ENCODE data around the gene LUZP2. TPM values are rescaled to one million over a fixed set of nuclear protein-coding genes. Genes with fewer than 3 reads are reported as not detected.

The LUZP2 gene
- total RNA-seq, 2 experiments from 2014 or later = not detected

DNA sequence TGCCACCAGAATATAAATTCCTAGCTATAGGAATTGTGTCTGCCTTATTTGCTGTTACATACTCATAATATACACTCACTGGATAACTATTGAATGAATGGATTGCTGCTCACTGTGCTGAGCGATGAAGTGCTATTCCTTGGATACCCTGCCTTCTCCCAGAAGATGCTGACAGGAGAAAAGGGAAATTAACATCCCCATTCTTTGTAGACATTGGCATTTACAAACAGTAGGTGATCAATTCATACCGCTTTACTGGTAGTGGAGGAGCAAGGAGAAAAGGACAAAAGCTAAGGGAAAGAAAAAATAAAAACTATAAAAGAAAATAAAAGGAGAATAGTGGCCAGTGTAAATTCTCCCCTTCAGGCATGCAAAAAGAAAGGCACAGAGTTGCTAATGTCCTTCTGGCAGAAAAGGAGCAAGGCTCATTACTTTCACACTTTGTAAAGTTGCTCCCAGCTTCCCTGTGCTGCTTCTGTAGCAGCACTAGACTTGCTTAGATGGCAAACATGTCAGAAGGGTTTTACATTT, 183.0 kb downstream of the LUZP2 start:
- H3K79me2 ChIP-seq (ENCODE audit: insufficient read depth, low read depth, low read length) = no peaks in the 10 kb centered on the region
- H3K9me3 ChIP-seq (ENCODE audit: low read length) = no peaks in the 10 kb centered on the region
- CTCF ChIA-PET (ENCODE audit: unreplicated experiment) = no interaction called here
- no peak overlapping the region for H3K4me2 ChIP-seq (ENCODE audit: low read length)
- POLR2A ChIA-PET = no interaction called here
- no peak overlapping the region for H3K4me3 ChIP-seq (ENCODE audit: low read depth, low read length, poor library complexity, severe bottlenecking)
- H3K9me2 ChIP-seq (ENCODE audit: insufficient read depth, low read length) = no peaks in the 10 kb centered on the region
- no peak overlapping the region for H2AFZ ChIP-seq (ENCODE audit: low read length)
- H3K27ac ChIP-seq (ENCODE audit: low read depth, low read length, poor library complexity, severe bottlenecking) = no peak overlapping the region
- TF ChIP-seq, protein P1, sequence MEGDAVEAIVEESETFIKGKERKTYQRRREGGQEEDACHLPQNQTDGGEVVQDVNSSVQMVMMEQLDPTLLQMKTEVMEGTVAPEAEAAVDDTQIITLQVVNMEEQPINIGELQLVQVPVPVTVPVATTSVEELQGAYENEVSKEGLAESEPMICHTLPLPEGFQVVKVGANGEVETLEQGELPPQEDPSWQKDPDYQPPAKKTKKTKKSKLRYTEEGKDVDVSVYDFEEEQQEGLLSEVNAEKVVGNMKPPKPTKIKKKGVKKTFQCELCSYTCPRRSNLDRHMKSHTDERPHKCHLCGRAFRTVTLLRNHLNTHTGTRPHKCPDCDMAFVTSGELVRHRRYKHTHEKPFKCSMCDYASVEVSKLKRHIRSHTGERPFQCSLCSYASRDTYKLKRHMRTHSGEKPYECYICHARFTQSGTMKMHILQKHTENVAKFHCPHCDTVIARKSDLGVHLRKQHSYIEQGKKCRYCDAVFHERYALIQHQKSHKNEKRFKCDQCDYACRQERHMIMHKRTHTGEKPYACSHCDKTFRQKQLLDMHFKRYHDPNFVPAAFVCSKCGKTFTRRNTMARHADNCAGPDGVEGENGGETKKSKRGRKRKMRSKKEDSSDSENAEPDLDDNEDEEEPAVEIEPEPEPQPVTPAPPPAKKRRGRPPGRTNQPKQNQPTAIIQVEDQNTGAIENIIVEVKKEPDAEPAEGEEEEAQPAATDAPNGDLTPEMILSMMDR (conservative IDR thresholded peaks at IDR 0.05; ENCODE audit: low read length) = no peak
- no peak for TF ChIP-seq EZH2phosphoT487 (IDR thresholded peaks at IDR 0.05; ENCODE audit: borderline replicate concordance, low read depth, low read length)
- BruUV-seq (replicated peaks) = no TSS peak
- DNase-seq (ENCODE audit: low spot score) = no peak
- no peaks in the 10 kb centered on the region for H3K36me3 ChIP-seq (ENCODE audit: insufficient read depth, low read length)
- intact Hi-C loops (cut with micrococcal nuclease; ENCODE audit: unreplicated experiment) = no loop called here
- H3K4me1 ChIP-seq (ENCODE audit: insufficient read depth, low read length, poor library complexity, severe bottlenecking) = no peaks in the 10 kb centered on the region
- H4K20me1 ChIP-seq (ENCODE audit: insufficient read depth, low read length) = no peaks in the 10 kb centered on the region

DNA sequence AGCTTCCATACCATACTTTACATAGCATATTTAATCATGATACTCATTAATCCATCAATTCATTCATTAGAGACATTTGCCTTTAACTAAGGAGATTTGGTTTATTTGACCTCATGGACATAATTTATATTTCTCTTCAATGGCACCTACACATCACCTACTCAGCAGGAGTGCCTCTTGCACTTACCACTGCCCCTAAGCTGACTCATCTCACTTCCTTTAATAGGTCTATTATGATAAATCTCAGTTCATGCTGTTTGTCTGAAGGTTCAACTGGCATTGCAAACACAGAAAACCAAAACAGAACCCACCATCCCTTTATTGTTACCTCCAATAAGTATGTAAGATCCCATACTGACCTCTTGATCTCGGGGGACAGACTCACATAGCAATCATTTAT, 186.7 kb downstream of the LUZP2 start:
- no TSS peak for BruUV-seq (replicated peaks)
- CTCF ChIA-PET (ENCODE audit: unreplicated experiment) = no interaction called here

DNA sequence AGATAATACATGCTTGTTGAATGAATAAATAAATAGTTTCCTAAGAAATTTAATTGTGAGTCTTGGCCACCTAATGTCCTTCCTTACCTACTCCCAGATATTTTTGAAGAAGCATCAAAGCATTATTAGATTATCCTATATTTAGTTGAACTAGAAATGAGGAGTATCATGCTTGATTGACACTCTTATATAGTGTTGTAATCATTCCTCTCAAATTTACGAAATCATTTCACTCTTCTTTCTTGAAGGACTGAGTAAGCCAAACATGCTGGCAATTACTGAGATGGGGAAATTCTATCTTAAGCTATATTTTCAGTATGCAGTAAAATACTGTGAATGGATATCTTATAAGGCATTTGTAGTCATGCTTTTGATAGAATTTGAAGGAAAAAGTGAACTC, 189.0 kb downstream of the LUZP2 start:
- no peak for TF ChIP-seq EZH2phosphoT487 (IDR thresholded peaks at IDR 0.05; ENCODE audit: borderline replicate concordance, low read depth, low read length)
- TF ChIP-seq, protein P1 (conservative IDR thresholded peaks at IDR 0.05; ENCODE audit: low read length) = no peak
- ChIA-PET CTCF (ENCODE audit: unreplicated experiment) (no interaction called here), POLR2A (interaction anchor here (0.7 kb wide), 1 partner anchor 11 kb away, joined by 3 read pairs; no protein-coding TSS in a partner anchor)
- no peaks in the 10 kb centered on the region for H4K20me1 ChIP-seq (ENCODE audit: insufficient read depth, low read length)
- H2AFZ ChIP-seq (ENCODE audit: low read length) = no peak overlapping the region
- H3K4me2 ChIP-seq (ENCODE audit: low read length) = no peak overlapping the region
- no peak overlapping the region for H3K4me3 ChIP-seq (ENCODE audit: low read depth, low read length, poor library complexity, severe bottlenecking)
- intact Hi-C loops (cut with micrococcal nuclease; ENCODE audit: unreplicated experiment) = no loop called here
- BruUV-seq (replicated peaks) = no TSS peak
- no peaks in the 10 kb centered on the region for H3K79me2 ChIP-seq (ENCODE audit: insufficient read depth, low read depth, low read length)
- DNase-seq (ENCODE audit: low spot score) = no peak
- no peaks in the 10 kb centered on the region for H3K9me3 ChIP-seq (ENCODE audit: low read length)
- no peaks in the 10 kb centered on the region for H3K36me3 ChIP-seq (ENCODE audit: insufficient read depth, low read length)
- H3K4me1 ChIP-seq (ENCODE audit: insufficient read depth, low read length, poor library complexity, severe bottlenecking) = no peaks in the 10 kb centered on the region
- no peaks in the 10 kb centered on the region for H3K9me2 ChIP-seq (ENCODE audit: insufficient read depth, low read length)
- H3K27ac ChIP-seq (ENCODE audit: low read depth, low read length, poor library complexity, severe bottlenecking) = no peak overlapping the region

More for the DNA sequence above, 186.7 kb downstream of the LUZP2 start:
- Histone ChIP-seq H2AFZ (ENCODE audit: low read length) (no peak overlapping the region), H3K27ac (ENCODE audit: low read depth, low read length, poor library complexity, severe bottlenecking) (no peak overlapping the region), H3K4me2 (ENCODE audit: low read length) (no peak overlapping the region), H3K4me1 (ENCODE audit: insufficient read depth, low read length, poor library complexity, severe bottlenecking) (no peaks in the 10 kb centered on the region), H3K36me3 (ENCODE audit: insufficient read depth, low read length) (no peaks in the 10 kb centered on the region), H3K4me3 (ENCODE audit: low read depth, low read length, poor library complexity, severe bottlenecking) (no peak overlapping the region), H3K79me2 (ENCODE audit: insufficient read depth, low read depth, low read length) (no peaks in the 10 kb centered on the region), H3K9me3 (ENCODE audit: low read length) (no peaks in the 10 kb centered on the region), H4K20me1 (ENCODE audit: insufficient read depth, low read length) (no peaks in the 10 kb centered on the region), H3K9me2 (ENCODE audit: insufficient read depth, low read length) (no peaks in the 10 kb centered on the region)
- DNase-seq (ENCODE audit: low spot score) = no peak
- intact Hi-C loops (cut with micrococcal nuclease; ENCODE audit: unreplicated experiment) = no loop called here
- POLR2A ChIA-PET = no interaction called here
- no peak for TF ChIP-seq EZH2phosphoT487 (IDR thresholded peaks at IDR 0.05; ENCODE audit: borderline replicate concordance, low read depth, low read length)
- TF ChIP-seq, protein P1 (conservative IDR thresholded peaks at IDR 0.05; ENCODE audit: low read length) = no peak
